Hematopoietic multipotent progenitor cell treated with erythropoietin and hydrocortisone succinate and interleukin-3 and kit ligand, for 8 days (in vitro differentiated cells): ENCODE data around the gene HMCN2.

Source experiments
- DNase-seq: peaks from one replicate; pipeline ENCODE4 v3.0.0-alpha.2; 2015

The HMCN2 gene

DNA sequence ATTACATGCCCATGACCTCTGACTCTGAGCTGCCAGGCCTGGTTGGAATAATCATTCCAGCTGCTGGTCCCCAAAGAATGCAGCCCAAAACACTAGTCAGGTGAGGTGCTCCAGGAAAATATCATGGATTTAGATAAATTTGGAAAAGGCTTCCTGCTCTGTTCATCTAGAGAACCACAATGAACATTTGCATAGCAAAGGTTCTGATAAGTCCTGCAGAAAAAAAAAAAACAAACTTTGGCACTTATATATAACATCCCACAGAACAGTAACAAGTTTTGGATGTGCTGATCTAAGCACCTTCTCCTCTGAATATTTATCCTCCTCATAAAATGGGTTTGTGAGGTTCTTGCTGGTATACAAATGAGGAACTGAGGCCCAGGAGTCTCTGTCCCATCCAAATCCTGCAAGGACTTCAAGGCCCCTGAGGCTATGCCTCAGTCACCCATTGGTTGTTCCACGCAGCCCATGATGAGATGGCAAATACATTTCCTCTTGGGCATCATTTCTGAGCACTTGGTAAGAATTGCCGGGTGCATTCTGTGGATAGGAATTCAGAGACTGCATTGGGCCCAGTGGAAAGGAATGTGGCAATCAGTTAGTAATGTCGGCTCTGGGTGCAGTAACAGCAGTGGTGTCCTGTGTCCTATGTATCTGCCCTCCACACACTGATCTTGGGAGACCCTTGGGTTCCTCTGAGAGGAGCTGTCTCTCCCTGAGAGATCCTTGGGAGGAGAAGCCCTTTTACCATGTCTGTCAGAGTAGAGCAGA lies 105.8 kb downstream of the HMCN2 start:
- DNase-seq, result no peak

GRCh38 chr9:130372057-130372456 lies 106.5 kb downstream of the HMCN2 start:
- DNase-seq, result no peak

GRCh38 chr9:130373679-130374325 lies 108.2 kb downstream of the HMCN2 start:
- no peak for DNase-seq

GRCh38 chr9:130377612-130378011 lies 112.1 kb downstream of the HMCN2 start:
- no peak for DNase-seq

DNA sequence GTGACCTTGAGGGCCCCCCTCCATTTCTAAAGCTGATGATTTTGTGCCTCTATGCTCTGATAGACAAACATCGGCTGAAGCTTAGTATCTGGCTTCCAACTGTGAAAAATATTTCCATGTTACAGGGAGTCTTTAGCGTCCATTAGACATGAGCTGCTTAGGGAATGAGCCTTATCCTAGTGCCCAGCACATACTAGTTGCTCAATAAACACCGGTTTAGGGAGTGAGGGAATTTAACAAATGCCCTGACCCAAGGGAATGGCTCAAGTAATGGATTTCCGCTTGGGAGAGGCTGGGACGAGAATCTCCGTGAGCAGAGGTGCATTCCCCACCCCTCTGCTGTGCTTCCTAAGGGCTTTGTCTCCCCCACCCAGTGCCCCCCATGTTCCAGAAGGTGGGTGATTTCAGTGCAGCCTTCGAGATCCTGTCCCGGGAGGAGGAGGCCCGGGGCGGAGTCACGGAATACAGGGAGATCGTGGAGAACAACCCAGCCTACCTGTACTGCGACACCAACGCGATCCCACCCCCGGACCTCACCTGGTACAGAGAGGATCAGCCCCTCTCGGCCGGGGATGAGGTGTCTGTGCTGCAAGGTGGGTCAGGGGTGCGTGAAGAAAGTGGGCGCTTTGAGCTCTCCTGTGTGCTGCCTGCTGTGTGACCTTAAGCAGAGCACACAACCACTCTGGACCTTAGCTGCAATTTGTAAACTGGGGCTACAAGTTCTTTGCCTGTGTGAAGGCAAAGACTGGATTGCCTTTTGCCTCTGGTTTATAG lies 113.5 kb downstream of the HMCN2 start:
- no peak for DNase-seq

DNA sequence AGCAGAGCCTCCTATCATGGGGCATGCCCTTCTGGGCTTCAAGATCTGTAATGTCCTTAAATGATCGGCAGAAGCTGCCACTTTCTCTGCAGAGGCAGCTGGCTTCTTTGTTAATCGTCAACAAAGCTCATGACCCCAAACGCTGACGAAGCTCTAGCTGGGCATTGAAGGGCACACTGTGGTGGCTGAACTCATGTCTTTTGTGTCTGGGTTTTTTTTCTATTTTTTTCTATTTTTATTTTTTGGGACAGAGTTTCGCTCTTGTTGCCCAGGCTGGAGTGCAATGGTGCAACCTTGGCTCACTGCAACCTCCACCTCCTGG lies 114.0 kb downstream of the HMCN2 start:
- no peak for DNase-seq

DNA sequence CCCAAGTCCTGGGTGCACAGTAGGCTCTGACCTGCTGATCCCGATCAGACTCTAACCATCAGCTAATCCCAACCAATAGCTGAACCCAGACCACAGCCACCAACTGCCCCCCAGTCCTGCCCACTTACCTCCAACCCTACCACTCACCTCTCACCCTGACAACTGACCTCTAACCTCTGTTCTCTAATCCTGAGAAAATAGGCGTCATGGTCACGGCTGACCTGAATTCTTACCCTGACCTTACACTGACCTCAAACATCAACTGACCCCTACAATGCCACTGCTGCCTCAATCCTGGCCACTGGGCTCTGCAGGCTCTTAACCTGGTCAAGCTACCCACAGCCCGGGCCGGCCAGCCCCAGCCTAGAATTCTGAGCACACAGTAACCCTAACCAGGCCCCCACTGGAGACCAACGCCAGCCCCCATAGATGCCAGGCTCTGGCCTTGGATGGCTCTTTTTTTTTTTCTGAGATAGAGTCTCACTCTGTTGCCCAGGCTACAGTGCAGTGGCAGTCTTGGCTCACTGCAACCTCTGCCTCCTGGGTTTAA lies 115.4 kb downstream of the HMCN2 start:
- DNase-seq, result no peak

DNA sequence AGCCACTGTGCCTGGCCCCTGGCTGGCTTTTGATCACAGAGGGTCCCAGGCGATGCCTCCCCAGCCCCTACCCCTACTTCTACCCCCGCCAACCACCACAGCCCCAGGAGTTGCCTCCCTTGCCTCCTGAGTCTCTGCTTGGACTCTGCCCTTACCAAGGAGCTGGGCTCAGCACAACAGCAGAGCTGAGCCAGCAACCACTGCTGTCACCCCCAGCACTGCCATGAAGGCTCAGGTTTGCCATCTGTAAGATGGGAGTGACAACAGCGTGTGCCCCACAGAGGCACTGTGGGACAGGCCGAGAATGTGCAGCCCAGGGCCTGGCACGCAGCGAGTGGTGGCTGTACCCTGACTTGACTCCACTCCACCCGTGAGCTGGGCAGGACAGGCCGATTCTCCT lies 116.1 kb downstream of the HMCN2 start:
- DNase-seq, result no peak

- no peak for DNase-seq
Measured at GRCh38 chr9:130382096-130382495, 116.5 kb downstream of the HMCN2 start.

DNA sequence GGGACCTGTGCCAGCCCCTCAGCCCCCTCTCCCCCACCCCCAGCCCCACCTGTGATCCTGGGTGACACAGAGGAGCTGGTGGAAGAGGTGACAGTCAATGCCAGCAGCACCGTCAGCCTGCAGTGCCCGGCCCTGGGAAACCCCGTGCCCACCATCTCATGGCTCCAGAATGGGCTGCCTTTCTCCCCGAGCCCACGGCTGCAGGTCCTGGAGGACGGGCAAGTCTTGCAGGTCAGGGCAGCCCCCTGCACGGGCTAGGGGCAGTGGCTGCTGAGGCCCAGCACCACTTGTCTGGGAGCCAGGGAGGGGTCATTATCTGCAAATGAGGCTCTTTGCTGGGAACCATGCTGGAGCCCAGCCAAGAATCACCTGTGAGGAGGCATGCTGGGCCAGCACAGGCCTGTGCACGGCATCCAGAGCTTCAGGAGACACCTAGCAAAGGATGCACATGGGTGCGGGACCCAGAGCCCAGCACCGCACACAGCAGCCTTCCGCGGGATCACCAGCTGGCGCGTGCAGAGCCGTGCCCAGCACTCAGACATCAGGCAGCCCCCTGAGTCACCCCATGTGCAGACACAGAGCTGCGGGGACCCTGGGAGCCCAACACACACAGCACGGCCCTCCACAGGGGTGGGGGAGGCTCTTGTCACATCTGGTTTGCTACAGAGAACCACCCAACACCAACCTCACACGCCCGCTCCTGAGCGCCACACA lies 117.2 kb downstream of the HMCN2 start:
- DNase-seq, result no peak

GRCh38 chr9:130383350-130383715 lies 117.8 kb downstream of the HMCN2 start:
- no peak for DNase-seq

DNA sequence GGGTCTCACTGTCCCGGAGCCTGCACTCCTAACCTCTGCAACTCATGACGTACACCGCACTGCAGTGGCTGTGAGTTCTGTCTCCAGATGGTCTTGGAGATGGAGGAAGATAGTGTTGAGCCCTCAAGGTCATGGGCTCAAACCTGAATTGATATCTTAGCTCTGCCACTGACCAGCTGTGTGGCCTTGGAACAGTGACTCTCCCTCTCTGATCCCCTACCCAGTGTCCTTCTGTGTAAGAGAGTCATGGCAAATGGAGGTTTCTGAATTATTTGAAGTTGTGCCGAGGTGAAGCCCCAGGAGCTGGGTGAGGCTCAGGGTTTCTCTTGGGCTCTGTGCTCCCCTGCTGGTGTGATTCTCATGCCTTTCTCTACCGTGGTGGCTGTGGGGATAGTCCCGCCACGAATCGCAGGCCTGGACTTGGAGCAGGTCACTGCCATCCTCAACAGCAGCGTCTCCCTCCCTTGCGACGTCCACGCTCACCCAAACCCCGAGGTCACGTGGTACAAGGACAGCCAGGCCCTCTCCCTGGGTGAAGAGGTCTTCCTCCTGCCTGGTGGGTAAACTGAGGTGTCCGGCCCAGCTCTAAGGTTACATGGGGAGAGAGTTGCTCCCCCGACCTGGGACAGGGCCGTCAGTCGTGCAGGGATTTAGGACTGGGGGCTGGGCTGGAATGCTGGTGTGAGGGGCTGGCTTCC lies 118.6 kb downstream of the HMCN2 start:
- no peak for DNase-seq

DNA sequence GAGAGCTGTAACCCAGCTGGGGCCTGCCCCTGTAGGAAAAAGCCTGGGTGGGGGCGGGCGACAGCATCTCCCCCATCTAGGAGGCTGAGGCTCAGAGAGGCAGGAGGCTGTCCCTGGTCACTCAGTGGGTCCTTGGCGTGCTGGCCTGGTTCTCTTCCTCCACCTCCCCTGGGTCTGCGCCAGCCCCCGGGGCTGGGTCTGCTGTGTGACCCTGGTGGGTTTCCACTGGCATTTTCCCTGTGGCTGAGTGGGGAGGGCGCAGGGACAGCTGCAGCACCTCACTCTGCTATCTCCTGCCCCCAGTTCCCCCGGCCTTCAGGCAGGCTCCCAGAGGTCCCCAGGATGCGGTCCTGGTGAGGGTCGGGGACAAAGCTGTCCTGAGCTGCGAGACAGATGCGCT lies 119.7 kb downstream of the HMCN2 start:
- no peak for DNase-seq

GRCh38 chr9:130387398-130387797 lies 121.8 kb downstream of the HMCN2 start:
- no peak for DNase-seq

GRCh38 chr9:130387905-130388304 lies 122.3 kb downstream of the HMCN2 start:
- no peak for DNase-seq

DNA sequence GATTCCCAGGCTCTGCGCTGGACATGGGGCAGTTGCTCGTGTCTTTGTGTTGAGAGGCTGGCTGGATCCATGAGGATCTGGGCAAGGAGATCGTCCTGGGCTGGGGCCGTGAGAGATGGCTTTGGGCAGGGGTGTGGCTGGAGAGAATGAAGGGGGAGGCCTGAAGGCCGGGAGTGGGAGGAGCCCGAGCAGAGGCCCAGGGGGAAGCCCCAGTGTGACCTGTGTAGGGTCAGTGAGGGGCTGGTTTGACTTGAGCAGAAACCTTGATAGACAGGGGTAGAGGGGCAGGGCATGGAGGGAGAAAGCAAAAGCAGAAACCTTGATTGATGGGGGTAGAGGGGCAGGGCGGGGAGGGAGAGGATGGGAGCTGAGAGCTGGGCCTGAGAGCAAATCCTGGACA lies 124.8 kb downstream of the HMCN2 start:
- DNase-seq, result no peak

DNA sequence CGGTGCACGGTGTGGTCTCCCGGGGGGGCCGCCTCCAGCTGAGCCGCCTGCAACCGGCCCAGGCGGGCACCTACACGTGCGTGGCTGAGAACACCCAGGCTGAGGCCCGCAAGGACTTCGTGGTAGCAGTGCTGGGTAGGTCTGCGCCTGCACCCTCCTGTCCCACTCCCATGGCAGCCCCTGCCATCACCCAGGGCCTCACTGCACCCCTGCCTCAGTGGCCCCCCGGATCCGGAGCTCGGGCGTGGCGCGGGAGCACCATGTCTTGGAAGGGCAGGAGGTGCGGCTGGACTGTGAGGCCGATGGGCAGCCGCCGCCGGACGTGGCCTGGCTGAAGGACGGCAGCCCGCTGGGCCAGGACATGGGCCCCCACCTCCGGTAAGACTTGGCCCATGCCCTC lies 125.4 kb downstream of the HMCN2 start:
- no peak for DNase-seq

DNA sequence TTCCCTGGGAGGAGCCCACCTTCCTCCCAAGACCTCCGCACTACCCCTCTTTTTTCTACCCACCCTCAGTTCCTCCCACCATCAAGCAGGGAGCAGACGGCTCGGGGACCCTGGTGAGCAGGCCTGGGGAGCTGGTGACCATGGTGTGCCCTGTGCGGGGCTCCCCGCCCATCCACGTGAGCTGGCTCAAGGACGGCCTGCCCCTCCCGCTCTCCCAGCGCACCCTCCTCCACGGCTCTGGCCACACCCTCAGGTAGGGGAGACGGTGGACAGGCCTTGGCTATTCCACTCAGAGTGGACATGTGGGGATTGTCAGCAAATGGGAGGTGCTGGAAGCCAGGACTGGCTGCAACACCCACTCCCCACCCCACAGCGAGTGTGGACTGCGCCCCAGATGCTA lies 126.3 kb downstream of the HMCN2 start:
- DNase-seq, result no peak

- DNase-seq, result no peak
Measured at GRCh38 chr9:130393681-130394071, 128.1 kb downstream of the HMCN2 start.

DNA sequence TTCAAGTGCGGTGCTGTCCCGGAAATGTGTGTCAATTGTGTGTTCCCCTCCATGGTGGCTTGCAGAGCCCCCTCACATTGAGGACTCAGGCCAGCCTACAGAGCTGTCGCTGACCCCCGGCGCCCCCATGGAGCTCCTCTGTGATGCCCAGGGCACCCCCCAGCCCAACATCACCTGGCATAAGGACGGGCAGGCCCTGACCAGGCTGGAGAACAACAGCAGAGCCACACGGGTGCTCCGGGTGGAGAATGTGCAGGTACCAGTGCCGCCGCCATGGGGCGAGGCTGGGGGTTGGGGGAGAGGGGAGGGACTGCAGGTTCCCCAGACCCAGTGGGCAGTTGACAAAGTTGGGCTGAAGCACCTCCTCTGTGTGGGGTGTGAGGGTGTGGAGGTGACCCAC lies 128.8 kb downstream of the HMCN2 start:
- DNase-seq, result no peak

DNA sequence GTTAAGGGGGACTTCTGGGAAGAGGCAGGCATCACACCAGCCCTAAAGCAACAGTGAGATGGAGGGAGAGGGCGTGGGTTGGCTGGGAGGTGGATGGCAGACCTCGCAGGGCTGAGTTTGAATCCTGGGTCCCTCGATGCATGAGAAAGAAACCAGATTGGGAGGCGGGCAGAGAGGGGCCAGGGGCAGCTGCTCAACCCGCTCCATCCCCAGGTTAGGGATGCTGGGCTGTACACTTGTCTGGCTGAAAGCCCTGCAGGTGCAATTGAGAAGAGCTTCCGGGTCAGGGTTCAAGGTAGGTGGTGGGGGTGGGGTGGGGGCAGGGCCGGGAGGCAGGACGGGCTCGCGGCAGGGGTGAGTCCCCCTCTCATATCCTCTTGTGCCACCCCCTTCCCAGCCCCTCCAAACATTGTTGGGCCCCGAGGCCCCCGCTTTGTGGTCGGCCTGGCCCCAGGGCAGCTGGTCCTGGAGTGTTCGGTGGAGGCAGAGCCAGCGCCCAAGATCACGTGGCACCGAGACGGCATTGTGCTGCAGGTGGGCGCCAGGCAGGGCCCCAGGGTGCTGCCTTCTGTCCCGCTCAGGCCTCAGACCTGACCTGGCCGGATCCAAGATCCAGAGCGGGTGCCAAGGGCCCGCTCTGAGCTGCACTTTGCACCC lies 129.4 kb downstream of the HMCN2 start:
- no peak for DNase-seq

GRCh38 chr9:130395810-130396435 lies 130.4 kb downstream of the HMCN2 start:
- DNase-seq, result no peak
